OCI-M1 (cell line): Measurements from ENCODE around the gene RCAN1.
A peak's percentile ranks its signal among the peaks of the same experiment; 100 is the strongest.

Experiments
- DNase-seq: peaks from one replicate; lab custom pipeline; 2025; lab: John Stamatoyannopoulos, UW

The RCAN1 gene

DNA sequence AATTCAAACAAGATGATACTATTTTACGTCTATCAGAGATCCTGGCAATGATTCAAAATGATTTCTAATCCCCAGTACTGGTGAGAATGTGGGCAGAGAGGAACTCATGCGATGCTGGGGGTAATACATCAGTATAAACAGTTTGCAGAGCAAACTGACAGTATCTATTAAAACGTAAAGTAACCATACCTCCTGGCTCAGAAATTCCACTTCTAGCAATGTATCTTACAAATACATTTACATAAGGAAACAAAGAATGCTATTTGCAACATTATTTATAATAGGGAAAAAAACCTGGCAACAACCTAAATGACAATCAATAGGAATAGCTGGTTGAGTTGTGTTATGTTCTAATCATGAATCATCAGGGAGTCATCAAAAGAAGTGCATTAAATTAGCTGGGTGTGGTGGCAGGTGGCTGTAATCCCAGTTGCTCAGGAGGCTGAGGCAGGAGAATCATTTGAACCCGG, 15.9 kb downstream of the RCAN1 start:
- no peak for DNase-seq

DNA sequence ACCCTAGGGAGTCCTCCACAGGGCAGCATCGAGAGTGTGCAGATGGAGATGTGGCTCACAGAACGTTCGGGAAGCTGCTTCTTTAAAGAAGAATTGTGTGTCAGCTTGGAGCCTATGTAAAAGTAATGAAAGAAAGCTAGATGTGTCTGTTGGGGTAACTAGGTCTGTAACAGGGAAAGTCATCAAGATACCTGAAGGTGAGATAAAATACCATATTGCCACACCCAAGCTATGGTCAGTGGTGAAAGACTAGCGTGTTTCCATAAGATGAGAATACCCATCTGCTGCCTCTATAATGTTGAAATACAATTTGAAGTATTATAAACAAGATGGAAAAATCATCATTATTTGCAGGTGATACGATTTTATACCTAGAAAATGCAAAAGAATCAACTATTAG, 17.5 kb downstream of the RCAN1 start:
- no peak for DNase-seq

DNA sequence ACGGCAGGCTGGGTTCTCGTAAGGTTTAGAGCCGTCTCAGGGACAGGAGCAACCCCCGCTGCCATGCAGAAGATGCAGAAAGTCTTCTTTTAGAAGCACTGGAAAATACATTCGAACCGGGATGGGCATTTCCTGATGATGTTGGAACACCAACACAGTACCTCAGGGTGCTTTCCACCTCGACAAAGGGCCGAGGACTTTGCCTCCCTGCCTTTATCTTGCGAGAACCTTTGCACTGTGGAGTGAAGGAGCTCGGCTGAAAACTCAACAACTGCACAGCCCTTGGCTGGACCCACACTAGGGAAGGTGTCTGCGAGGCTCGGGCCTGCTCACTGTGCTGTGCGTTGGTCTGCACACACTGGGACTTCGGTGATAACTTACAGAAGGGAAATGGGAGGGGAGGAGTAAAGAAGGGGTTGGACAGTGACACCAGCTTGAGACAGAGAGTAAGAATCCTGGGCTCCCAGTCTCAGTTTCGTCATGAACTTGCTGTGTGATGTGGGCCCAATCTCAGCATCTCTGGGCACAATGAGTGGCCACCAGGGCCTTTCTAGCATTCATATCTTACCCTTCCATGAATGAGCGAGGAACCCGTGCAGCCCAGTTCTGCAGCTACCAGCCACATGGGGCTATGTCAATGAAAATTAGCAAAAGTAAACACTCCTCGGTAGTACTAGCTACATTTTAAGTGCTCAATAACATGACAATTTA, 18.2 kb downstream of the RCAN1 start:
- DNase-seq, result no peak

DNA sequence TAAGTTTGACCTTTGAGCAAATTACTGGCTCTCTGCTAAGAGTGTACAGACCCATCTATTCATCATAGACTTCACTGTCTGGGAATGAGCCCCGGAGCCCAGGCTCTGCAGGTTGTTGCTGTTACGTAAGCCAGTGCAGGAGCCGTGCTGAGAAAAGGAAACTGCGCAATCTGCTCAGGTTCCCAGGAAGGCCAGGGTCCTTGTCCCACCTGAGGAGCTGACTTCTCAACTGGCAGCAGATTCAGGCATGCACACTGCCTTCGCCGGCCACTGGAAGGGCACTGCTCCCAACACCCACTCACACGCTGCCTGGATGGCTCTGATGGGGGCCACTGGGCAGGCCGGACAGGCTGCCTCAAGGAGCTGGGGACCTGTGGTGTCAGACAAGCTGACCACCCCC, 19.5 kb downstream of the RCAN1 start:
- DNase-seq, result no peak

DNA sequence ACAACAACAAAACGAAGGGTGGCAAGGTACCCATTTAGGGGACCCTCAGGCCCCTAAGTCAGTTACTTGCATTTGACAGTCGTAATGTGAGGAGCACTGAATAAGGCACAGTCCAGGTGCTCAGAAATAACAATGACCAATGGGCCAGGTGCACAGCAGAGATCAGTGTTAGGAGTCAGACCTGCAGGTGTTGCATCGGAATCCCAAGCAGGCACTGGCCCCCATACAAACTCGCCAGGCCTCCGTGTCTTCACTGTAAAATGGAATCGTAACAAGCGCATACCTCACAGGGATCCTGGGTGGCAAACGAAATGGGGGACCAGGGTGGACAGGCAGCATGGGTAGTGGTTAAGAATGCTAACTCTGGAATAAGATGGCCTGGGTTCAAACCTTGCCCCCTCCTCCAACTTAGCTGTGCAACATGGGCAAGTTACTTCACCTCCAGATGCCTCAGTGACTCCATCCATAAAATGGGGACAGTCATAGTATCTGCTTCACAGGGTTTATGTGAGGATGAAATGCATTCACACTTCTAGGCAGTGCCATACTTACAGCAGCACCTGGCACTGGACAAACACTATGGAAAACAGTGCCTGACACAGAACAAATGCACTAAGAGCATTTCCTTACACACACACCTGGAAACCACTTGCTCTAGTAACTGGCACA, 20.2 kb downstream of the RCAN1 start:
- no peak for DNase-seq

DNA sequence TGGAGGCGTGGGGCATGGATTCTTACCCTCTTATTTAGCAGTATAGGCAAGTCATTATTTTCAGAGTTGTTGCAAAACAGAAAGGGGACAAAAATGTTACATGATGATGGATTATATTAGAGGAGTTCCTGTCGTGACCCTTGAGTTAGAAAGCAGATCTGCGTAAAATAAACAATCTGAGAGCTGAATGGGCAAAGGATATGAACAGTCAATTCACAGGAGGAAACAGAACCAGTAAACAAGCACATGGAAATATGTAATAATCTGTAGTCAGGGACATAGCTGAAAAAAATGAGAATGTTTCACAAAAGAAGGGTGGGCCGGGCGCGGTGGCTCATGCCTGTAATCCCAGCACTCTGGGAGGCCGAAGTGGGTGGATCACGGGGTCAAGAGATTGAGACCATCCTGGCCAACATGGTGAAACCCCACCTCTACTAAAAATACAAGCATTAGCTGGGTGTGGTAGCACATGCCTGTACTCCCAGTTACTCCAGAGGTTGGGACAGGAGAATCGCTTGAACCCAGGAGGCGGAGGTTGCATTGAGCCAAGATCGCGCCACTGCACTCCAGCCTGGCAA, 20.9 kb downstream of the RCAN1 start:
- DNase-seq, result no peak

DNA sequence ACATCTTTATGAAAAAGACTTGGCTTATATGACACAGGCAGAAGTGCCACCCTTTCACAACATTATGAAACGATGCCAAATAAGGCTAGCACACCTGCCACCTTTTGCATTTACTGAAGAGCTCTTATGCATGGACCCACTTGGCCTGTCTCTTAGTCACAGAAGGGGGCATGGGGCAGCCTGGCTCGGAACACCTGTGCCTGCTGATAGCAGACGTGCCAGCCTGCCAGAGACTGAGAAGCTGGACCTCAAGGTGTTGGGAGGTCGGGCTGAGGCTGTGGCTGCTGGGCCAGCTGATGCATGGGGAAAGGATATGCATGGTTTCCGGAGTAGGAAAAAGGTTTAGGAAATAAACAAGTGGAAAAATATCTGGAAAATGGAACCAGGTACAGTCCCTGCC, 21.5 kb downstream of the RCAN1 start:
- no peak for DNase-seq

DNA sequence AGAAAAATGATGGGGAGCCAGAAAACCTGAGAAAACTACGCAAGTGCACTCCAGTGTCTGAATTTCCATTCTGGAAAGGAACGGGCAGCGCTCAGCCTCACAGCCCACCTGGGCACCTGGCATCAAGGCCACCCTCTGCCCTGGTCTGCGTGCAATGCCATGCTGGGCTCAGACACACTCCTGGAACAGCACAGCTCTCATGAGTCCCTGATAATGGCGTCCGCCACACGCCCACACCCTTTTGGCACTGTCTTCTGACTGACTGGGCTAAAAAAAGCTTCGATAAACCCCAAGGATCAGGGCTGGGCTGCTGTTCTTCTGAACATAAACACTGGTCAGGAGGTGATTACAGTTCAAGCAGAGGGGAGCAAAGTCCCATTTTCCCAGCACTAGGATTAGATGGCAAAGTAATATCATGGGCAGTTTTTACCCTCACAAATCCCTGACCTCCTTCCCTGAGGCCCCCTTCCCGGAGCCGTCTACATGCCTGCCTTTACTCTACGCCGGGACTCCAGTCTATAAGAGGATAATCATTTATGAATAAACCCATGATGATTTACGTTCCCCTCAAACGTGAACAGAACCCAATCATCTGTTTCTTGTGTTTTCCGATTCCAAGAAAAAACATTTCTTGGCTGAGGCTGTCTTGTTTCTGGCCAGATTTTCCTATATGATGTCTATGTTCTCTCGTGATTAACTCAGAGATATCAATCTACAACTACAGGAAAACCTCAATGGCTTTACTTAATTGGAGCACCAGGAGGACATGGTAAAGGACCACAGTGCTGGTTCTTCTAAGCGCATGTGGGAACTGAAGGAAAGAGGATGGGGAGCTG, 22.6 kb downstream of the RCAN1 start:
- peak; percentile 58 for DNase-seq

DNA sequence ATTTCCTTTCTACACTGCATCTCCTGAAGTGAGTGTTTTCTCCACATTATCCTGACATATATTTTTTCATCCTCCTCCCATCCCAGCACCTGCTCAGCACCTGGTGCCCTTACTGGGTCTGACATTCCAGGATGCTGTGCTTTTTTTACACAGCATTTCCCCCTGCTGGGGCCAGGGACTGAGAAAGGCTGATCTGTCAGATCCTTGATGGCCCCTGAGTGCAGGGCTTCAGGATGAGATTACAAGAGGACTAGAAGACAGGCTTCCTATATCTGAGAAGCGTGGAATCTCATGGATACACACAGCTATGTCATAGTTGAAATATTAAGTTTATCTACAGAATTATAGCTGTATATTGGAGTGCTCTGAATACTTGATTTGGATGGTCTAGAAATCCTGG, 24.4 kb downstream of the RCAN1 start:
- no peak for DNase-seq

DNA sequence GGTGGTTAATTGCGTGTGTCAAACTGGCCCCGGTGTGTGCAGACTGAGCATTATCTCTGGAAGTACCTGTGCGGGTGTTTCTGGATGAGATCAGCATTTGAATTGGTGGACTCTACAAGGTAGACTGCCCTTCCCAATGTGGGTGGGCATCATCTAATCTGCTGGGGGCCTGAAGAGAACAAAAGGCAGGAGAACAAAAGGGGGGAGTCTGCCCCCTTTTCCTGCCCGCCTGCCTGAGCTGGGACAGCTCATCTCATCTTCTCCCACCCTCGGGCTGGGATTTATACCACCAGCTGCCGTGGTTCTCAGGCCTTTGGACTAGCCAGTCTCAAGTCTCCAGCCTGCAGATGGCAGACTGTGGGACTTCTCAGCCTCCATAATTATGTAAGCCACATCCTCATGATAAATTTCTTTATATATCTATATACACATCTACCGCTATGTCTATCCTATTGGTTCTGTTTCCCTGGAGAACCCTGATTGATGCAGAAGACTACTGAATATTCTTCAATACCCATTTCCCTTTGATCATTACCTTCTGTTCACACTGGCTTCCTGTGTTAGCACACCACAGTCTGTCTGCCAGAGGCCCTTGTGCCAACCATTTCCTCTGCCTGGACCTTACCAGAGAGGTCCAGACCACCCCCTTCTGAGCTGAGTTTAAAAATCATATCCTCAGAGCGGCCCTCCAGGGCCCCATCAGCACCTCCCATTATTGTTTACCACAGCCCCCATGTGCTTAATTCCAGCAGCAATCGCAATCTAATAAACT, 25.2 kb downstream of the RCAN1 start:
- no peak for DNase-seq

DNA sequence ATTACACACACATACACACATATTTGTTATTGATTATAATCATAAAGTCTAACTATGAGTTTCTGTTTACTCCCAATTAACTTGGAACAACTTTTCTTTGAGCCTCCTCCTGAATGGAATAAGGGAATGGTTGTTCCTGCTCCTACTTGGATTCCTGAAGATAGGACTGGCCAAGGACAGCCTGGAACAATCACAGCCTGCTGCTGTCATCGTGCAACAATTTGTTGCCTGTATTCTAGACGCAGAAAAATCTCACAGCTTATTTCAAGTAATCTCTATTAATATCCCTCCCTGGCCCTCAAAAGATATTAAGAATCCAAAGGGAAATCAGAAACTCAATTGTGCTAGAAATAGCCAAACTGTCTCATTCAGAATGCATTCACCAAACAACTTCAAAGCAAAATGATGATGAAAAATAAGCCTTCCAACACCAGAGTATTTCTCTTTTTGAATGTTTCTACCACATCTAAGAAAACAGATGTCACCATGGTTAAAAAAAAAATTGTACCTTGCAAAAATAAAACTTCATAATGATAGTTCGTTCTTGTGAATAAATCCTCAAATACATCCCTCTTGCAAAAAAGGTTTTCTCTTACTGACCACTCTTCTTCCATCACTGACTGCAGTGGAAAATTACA, 30.9 kb downstream of the RCAN1 start:
- DNase-seq, result no peak

DNA sequence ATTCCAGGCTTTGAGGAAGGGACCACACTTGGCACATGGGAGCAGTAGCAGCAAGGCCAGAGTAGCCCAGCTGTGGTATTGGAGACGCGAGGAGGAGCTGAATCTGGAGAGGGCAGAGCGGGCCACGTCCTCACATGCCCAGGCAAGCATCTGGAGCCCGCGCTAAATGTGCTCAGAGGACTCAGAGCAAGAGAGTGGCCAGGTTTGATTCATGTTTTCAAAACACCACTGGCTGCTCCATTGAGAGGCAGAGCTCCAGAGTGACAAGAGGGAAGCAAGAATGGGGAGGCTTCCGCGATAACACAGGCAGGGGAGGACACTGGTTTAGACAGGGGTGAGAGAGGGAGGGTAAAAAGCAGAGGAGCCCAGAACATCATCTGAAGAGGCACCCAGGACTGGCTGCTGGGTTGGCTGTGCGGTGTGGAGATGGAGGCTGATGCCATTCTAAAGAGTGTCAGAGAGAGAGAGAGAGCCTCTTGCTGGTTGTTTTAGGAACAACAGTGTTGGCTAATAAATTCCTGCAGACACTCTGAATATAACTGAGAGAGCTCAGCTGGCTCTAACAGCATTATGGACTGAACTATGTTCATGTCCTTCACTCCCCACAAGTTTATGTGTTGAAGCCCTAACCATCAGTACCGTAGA, 32.3 kb downstream of the RCAN1 start:
- DNase-seq, result peak; percentile 59

DNA sequence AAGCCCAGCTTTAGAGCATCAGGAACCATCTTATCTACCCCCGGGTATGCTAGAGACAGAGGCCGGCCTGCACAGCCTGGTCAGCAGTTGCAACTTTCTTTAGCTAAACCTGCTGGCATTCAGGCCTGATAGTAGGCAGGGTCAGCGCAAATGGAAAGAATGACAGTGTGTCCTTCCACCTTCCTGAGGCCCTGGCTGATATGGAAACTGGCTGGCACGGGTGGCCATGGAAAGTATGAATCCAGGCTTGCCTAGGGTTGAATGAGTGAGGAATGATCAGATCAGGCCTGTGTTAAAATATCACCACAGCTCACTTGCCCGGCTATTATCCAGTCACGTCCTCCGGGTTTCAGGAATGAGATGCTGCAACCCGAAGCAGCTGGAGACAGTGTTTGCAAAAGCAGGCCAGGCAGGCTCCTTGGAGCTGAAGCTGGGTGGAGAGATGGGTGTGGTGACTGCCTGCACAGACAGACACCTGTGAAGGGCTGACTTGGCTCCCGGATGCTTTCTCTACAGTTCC, 34.7 kb downstream of the RCAN1 start:
- DNase-seq, result no peak

DNA sequence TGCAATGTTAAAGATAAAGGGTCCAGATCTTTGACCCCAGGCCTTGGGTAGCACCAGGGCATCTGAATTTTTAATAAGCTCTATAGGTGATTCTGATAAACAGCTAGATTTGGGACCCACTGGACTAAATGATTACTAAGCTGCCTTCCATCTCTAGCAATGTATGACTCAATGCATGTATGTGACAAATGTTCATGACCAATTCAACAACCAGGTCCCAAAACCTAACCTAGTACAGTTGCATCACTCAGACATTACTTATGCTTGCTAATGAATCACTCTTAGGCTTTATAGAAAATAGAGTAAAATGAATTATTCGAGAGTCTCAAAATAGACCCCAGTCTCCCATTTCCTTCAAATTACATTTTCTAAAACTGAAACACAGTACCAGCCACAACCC, 35.5 kb downstream of the RCAN1 start:
- no peak for DNase-seq

DNA sequence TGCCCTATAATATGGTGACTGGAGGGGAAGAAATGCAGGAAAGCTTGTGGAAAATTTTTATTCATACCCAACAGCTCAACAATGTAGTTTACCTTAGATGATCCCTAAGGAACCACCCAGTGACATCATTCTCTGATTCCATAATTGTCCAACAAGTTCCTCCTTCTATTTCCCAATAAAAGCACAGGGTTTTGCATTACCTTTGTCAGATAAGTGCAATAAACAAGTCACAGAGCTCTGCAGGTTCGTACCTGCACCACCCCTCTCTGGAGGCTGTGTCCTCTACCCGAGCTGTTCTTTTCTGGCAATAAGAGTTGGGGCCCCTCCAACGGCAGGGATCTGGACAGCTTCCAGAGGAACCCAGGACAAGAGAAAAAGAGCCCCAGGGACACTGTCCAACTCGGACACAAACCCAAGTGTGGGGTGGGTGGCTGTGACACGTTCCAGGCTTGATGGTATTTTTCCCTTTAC, 38.8 kb downstream of the RCAN1 start:
- no peak for DNase-seq

DNA sequence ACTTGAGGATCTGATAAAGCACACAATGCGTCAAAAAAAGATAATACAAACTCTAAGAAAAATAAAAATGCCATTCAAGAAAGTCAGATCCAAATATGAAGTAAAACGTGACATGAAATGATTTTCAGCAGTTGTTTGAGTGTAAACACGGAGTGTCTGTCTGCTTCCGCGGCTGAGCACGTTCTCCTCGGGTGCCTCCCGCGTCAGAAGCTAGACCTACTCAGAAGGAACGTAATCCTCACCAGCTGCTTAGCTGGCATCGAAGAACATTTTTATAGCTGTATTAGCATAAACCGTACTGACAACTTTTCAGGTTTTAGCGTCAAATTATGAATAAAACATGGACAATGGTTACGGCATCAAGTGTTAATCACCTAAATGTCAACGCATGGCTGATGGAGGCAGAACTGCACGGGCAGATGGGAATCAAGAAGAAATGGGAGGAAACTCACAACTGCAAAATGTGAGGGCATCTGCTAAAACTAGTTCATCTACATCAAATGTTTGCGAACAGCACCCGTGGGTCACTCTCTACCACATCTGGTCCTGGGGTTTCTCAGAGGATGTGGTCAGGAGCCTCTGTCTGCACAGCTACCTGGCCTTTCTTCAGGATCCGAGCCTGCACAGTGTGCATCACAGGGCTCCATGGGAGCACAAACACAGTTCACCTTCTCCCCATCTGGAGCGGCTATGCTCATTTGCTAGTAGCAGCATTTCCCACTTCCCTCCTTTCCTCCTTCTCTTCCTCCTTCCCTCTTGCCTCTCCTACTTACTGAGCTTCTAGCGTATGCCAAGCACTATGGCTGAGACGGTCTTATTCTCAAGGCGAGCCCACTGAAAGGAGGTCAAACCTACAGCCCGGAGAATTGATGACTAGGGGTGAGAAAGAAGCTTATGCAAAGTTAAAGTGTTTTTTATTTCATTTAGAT, 40.0 kb downstream of the RCAN1 start:
- no peak for DNase-seq

DNA sequence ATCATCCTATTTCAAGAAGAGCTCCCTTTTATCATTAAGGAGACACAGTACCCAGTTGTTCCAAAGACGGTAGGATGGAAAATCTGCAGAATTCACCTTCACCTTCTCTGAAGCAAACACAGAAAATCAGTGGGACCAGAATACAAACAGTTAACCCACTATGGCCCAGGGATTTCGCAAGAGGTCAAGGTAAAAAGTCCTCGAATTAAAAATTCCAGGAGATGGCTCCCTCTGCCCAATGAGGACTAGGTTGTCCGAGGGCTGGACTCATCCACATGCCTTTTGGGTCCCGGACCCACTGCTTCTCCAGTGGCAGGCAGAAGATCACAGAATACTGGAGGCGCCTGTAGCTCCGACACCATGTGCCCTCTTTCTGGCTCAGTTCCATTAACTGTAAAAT, 42.9 kb downstream of the RCAN1 start:
- no peak for DNase-seq

DNA sequence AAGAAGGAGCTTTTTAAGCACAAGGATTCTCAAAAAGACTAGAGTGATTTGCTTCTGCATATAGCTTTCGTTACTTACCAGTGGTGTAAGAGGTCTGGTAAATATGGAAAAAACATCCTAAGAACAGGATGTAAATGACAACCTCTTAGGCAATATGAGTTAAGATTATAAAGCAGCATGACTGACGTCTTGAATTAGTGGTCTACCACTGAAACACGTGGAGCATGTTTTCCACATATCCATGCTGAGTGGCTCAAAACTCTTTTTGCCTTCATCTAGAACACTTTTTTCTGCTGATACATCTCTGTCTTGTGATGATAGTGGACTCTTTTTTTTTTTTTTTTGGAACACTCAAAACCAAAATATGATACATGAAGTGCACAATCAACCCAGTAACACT, 44.6 kb downstream of the RCAN1 start:
- peak; percentile 27 for DNase-seq

DNA sequence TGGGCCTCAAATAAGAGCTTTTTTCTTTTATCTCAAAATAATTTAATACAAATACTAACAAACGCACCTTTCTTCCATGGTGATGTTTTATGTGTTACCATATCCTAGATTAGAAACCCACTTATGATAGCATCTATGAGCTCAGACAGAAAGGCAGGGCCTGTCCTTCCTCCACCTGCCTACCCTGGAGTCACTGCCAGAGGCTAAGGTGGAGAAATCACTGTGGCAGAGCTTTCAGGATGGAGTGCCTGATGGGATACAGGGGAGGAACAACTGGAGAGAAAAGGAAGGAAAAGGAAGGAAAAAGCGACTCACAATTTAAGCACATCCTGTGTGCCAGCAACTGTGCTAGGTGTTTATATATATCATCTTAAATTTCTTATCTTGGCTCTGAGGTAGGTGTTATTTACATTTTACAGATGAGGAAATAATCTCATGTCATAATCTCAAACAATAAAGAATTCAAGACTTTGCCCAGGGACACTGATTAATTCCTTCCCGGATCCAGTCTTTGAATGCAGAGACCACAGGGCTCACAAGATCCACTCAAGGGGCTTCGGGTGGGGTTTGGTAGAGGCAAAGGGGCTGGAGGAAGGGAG, 45.4 kb downstream of the RCAN1 start:
- DNase-seq, result no peak
